ENCODE data around the gene IGF1R. TPM values are rescaled to one million over a fixed set of nuclear protein-coding genes. Genes with fewer than 3 reads are reported as not detected.

IGF1R gene
- total RNA-seq, 4 donors from 2014 or later = 31.6 to 87.8 (median 60.0) TPM

DNA sequence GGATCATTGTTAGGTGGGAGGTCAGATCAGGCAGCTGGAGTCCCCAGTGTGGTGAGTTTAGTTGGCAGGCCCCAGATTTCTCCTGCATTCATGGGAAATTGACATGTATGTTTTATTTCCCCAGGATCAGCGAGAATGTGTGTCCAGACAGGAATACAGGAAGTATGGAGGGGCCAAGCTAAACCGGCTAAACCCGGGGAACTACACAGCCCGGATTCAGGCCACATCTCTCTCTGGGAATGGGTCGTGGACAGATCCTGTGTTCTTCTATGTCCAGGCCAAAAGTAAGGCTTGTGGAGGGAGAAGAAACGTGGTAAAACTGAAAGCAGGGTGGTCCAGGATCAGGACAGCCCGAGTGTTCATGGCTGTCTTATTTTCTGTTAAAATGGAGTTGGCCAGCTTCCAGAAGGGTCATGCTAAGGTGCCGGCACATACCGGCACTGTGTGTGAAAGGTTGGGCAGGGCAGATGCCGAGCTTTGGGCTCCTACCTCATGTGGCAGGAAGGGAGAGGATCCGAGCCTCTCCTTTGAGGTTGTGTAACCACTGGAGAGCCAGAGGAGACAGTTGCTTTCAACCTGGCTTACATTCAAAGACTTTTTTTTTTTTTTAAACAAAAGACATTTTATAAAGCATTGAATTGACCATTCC lies 276.2 kb downstream of the IGF1R start:
- Histone ChIP-seq H3K27ac (peak overlapping the region in 3 of 4 donors; percentile 29 to 59 (median 53)), H3K9me3 (no peaks in the 10 kb centered on the region), H3K27me3 (no peaks in the 10 kb centered on the region), H3K36me3 (peaks cover 0 to 66% of the 10 kb centered on the region in 2 donors), H3K4me3 (no peak overlapping the region), H3K4me1 (peaks cover 0 to 36% (median 11%) of the 10 kb centered on the region in 3 donors)
- ATAC-seq = peak; percentile 63
- 52 to 59% methylated on average over 3 to 8 of the region's 11 CpGs for WGBS, 2 donors (ENCODE audit: low coverage in 1 of 2)
- TF ChIP-seq, protein P1, sequence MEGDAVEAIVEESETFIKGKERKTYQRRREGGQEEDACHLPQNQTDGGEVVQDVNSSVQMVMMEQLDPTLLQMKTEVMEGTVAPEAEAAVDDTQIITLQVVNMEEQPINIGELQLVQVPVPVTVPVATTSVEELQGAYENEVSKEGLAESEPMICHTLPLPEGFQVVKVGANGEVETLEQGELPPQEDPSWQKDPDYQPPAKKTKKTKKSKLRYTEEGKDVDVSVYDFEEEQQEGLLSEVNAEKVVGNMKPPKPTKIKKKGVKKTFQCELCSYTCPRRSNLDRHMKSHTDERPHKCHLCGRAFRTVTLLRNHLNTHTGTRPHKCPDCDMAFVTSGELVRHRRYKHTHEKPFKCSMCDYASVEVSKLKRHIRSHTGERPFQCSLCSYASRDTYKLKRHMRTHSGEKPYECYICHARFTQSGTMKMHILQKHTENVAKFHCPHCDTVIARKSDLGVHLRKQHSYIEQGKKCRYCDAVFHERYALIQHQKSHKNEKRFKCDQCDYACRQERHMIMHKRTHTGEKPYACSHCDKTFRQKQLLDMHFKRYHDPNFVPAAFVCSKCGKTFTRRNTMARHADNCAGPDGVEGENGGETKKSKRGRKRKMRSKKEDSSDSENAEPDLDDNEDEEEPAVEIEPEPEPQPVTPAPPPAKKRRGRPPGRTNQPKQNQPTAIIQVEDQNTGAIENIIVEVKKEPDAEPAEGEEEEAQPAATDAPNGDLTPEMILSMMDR (IDR thresholded peaks at IDR 0.05) = no peak
- TF ChIP-seq EP300 (IDR thresholded peaks at IDR 0.05) (no peak), POLR2AphosphoS5 (IDR thresholded peaks at IDR 0.05) (no peak), POLR2A (IDR thresholded peaks at IDR 0.05) (no peak)

DNA sequence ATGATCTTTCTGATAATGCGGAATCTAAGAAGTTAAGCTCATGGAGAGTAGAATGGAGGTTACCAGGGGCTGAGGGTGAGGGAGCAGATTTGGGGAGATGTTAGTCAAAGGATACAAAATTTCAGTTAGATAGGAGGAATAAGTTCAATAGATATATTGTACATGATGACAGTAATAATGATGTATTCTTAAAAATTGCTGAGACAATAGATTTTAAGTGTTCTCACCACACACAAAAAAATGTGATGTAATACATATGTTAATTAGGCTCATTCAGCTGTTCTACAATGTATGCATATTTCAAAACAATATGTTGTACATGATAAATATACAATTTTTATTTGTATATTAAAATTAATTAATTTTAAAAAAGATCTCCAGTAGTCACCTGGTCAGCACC lies 277.9 kb downstream of the IGF1R start:
- H3K9me3 ChIP-seq = no peaks in the 10 kb centered on the region
- peaks cover 0 to 36% (median 11%) of the 10 kb centered on the region in 3 donors for H3K4me1 ChIP-seq
- ATAC-seq = no peak
- 79 to 88% methylated on average over 1 of the region's 1 CpG for WGBS, 2 donors (ENCODE audit: low coverage in 1 of 2)
- no peak for TF ChIP-seq POLR2AphosphoS5 (IDR thresholded peaks at IDR 0.05)
- no peak for TF ChIP-seq EP300 (IDR thresholded peaks at IDR 0.05)
- TF ChIP-seq POLR2A (IDR thresholded peaks at IDR 0.05) = no peak
- TF ChIP-seq, protein P1 (IDR thresholded peaks at IDR 0.05) = no peak
- H3K27ac ChIP-seq = peak overlapping the region in 1 of 4 donors; percentile 68
- H3K4me3 ChIP-seq = no peak overlapping the region
- H3K36me3 ChIP-seq = peaks cover 0 to 76% of the 10 kb centered on the region in 2 donors
- H3K27me3 ChIP-seq = no peaks in the 10 kb centered on the region

DNA sequence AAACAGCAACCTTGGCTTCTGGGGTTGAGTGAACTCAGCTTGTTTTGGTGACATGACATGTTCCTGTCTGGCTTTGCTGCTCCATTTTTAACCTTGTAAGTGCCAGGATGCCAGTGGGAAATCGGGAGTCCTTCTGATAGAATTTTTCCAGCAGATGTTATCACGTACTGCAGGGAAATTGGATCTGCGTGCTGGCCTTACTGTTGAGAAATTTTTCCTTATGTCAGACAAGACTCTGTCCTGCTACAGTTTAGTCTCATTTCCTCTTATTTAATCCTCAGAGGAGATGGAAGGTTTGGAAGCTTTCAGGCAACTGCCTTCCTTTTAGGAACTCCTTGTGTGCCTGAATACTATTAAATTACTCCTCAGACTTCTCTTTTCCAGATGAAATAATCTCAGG lies 278.7 kb downstream of the IGF1R start:
- ATAC-seq = no peak
- TF ChIP-seq POLR2AphosphoS5 (IDR thresholded peaks at IDR 0.05) = no peak
- TF ChIP-seq EP300 (IDR thresholded peaks at IDR 0.05) = no peak
- TF ChIP-seq, protein P1 (IDR thresholded peaks at IDR 0.05) = no peak
- TF ChIP-seq POLR2A (IDR thresholded peaks at IDR 0.05) = no peak
- H3K4me1 ChIP-seq = peaks cover 0 to 36% (median 11%) of the 10 kb centered on the region in 3 donors
- H3K27me3 ChIP-seq = no peaks in the 10 kb centered on the region
- peaks cover 0 to 76% of the 10 kb centered on the region in 2 donors for H3K36me3 ChIP-seq
- H3K4me3 ChIP-seq = no peak overlapping the region
- peak overlapping the region in 3 of 4 donors; percentile 44 to 68 (median 65) for H3K27ac ChIP-seq
- H3K9me3 ChIP-seq = no peaks in the 10 kb centered on the region
- WGBS, 2 donors (ENCODE audit: low coverage in 1 of 2) = 18 to 20% methylated on average over 1 to 3 of the region's 3 CpGs

DNA sequence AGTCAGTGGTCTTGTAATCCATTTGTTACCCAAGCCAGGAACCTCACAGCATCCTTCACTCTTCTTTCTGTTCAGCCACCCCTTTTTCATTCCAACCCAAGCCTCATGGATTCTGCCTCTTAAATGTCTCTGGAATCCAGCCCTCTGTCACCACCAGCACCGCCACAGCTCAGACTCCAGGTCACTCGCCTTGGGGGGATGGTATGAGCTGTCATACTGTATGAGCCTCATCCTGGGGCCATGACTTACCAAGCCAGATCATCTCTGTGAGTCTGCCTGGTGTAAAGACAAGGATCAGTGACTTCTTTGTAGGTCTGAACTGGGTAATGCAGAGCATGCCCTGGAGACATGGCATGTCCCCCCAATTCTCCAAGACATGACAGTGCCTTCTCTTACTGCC lies 279.7 kb downstream of the IGF1R start:
- Histone ChIP-seq H3K36me3 (peaks cover 0 to 76% of the 10 kb centered on the region in 2 donors), H3K9me3 (no peaks in the 10 kb centered on the region), H3K4me1 (peaks cover 0 to 36% (median 11%) of the 10 kb centered on the region in 3 donors), H3K27me3 (no peaks in the 10 kb centered on the region), H3K27ac (peak overlapping the region in 3 of 4 donors; percentile 52 to 68 (median 65)), H3K4me3 (no peak overlapping the region)
- ATAC-seq = no peak
- TF ChIP-seq, protein P1 (IDR thresholded peaks at IDR 0.05) = no peak
- 100% methylated on average over 1 of the region's 2 CpGs; no CpG with 5 or more reads in 1 of the 2 donors for WGBS, 2 donors (ENCODE audit: low coverage in 1 of 2)

DNA sequence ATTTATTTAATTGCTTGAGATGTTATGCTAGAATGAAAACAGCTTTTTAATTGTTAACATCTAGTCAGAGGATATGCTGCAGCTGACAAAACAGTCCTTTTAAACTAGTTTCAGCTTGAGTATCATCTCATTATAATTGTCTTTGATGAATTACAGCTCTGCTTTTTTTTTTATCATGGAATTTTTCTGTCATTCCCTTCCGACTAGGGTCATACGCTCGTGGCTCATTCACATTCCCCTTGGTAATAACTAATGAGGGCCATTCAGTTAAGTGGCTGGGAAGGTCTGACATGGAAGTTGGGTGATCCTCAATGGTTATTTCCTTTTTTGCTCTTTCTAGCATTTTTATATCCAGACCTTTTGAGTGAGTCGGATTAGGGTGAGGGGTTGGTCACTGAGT lies 282.2 kb downstream of the IGF1R start:
- peaks cover 0 to 19% (median 11%) of the 10 kb centered on the region in 3 donors for H3K4me1 ChIP-seq
- no peak overlapping the region for H3K27ac ChIP-seq
- H3K27me3 ChIP-seq = no peaks in the 10 kb centered on the region
- no peak overlapping the region for H3K4me3 ChIP-seq
- no peaks in the 10 kb centered on the region for H3K9me3 ChIP-seq
- H3K36me3 ChIP-seq = peaks cover 0 to 76% of the 10 kb centered on the region in 2 donors
- 61 to 63% methylated on average over 3 to 4 of the region's 4 CpGs for WGBS, 2 donors (ENCODE audit: low coverage in 1 of 2)
- ATAC-seq = no peak
- TF ChIP-seq, protein P1 (IDR thresholded peaks at IDR 0.05) = no peak
- no peak for TF ChIP-seq POLR2A (IDR thresholded peaks at IDR 0.05)
- no peak for TF ChIP-seq POLR2AphosphoS5 (IDR thresholded peaks at IDR 0.05)
- TF ChIP-seq EP300 (IDR thresholded peaks at IDR 0.05) = no peak
